Gastrocnemius medialis (tissue), 4 donors: ENCODE data around the gene PTGR2.

Source experiments
- CTCF ChIP-seq, 5 experiments: fragments of 450-650 bp in 3 of 5; fragments of 200-600 bp in 2 of 5; sonication (generic) in 2 of 5; IDR thresholded peaks in 4 of 5; conservative IDR thresholded peaks in 1 of 5; 1 replicate in 4 of 5; 2 replicates in 1 of 5; pipeline ENCODE4 v1.5.1; 2016 to 2019; ENCODE audit warnings: antibody characterized with exemption in 5 of 5, mild to moderate bottlenecking in 3 of 5, moderate library complexity in 3 of 5
- POLR2A ChIP-seq, 2 donors: fragments of 450-650 bp; IDR thresholded peaks; one replicate each; pipeline ENCODE4 v1.6.1; 2017; ENCODE audit warnings: antibody characterized with exemption in 2 of 2, mild to moderate bottlenecking in 2 of 2, moderate library complexity in 2 of 2

DNA sequence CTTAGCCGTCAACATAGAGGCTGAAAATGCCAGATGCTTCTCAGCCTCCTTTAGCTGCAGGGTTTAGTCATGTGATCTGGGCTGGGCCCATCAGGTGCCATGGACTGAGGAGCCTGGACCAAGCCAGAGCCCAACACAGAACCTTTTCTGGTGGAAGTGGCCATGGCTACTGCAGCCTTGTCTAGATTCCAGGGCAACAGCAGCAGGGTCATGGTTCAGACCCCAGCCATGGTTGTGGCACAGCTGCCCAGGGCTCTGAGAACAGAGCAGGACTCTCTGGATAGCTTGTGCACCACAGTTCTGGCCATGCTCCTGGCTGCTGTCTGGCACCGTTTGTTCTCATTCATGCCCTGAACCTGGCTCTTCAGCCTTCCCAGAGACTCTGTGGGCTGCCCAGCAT lies 47.0 kb upstream of the PTGR2 start:
- TF ChIP-seq CTCF (IDR thresholded peaks at IDR 0.05 in 4 of 5, conservative IDR thresholded peaks at IDR 0.05 in 1 of 5) (no peak), POLR2A (IDR thresholded peaks at IDR 0.05) (no peak)
